CD4-positive, alpha-beta T cell treated with Interferon alpha-2 for 1 hour (primary cell): Measurements from ENCODE around the gene RASGEF1B.
"Not testable (repeated sequence)": the region's sequence is repeated elsewhere in the genome, so short reads cannot be mapped to it uniquely, and the experiment has no call there.

Experiments used
- DNase-seq, 2 donors: peaks; one replicate each; pipeline ENCODE4 v3.0.0-alpha.2; 2020 to 2022

RASGEF1B gene

DNA sequence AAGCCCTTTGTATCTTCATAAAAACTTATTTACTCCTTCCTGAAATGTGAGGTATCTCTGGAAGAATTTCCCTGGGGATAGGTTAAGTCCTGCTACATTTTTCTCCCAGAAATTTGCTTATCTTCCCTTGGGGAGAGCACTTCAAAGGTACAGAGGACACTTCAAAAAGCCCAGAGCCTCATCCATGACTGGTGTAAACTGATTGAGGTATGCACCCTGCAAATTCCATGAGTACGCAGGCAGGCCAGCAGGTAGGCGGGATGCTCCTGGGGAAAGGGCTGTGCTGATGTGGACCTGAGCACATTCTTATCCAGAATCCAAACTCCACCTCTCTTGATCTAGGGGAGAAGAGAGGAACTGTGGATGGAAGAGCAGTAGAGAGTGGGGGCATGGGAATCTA lies 26.3 kb upstream of the RASGEF1B start:
- no peak for DNase-seq

DNA sequence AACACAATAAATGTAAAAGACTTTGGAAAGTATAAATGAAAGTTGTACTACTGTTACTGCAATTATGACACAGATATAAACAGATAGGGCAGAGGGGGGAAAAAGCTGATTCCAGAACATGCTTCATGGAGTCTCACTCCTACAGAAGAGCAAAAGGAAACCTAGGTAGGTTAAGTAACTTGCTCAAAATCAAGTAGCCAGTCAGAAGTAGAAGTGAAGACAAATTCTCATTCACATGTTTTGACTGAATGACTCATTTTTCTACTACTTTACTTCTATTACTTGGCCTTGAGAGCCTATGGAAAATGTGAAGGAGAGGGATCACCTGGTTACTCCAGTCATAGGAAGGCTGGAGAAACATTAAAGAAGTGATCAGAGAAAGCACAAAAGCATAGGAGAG lies 23.6 kb upstream of the RASGEF1B start:
- DNase-seq, result no peak

DNA sequence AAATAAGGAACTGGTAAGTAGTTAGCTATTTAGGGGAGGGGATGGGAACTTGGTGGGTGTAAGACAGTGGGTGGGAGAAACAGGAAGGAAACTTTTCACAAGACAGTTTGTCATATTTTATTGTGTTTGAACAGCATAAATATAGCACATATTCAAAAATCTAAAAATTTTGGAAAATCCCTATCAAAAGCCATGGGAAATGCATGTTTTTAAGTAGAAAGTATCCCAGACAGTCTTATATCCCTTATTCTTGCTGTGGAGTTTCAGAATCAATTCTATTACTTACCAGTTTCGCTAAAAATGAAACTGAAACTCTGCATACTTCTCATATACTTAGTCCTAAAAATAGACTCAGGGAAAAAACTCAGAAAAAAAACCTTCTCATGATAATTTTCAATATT lies 22.3 kb upstream of the RASGEF1B start:
- DNase-seq, result peak in 1 of 2 donors; percentile 75

DNA sequence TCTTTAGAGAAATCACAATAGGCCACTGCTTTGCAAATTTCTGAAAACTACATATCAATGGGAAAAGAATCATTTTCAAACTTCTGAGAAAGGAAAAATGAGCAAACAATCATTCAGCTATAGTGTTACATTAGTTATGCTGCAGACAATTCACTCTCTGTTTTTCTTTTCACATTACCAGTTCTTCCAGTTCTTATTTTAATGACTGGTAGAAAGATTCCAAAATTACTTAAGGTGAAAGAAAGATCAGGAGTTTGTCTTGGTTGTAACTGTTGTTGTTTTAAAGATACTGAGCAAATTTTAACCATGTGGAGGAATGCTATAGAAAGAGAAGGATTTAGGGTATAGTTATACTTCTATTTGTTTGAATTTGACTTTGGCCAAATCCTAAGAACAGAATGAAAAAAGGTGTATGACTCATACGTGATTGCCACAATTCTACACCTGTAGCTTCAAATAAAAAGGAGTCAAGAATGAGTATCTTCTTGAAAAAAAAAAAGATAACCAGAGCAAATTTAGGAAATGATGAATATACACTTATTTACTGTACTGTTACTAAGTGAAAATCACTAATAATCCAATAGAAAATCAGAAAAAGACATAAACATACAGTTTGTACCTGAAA lies 21.0 kb upstream of the RASGEF1B start:
- no peak for DNase-seq

DNA sequence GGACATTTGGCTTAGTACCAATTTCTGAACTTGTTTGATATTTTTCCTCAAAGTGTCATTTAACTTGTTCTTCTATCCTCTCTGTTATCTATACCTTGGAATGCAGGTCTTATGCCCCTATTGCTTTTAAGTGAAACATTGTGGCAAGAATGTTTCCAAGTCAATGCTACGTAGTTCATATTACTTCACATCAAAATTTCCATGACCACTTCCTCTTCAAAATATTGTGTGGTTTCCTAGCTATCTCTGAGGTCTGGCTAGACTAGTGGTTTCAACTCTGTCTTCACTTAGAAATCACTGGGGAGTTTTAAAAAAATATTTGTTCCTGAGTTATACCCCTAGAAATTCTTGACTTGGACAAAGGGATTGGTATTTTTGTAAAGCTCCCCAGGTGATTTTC lies 20.2 kb upstream of the RASGEF1B start:
- DNase-seq, result peak; percentile 31 to 89

DNA sequence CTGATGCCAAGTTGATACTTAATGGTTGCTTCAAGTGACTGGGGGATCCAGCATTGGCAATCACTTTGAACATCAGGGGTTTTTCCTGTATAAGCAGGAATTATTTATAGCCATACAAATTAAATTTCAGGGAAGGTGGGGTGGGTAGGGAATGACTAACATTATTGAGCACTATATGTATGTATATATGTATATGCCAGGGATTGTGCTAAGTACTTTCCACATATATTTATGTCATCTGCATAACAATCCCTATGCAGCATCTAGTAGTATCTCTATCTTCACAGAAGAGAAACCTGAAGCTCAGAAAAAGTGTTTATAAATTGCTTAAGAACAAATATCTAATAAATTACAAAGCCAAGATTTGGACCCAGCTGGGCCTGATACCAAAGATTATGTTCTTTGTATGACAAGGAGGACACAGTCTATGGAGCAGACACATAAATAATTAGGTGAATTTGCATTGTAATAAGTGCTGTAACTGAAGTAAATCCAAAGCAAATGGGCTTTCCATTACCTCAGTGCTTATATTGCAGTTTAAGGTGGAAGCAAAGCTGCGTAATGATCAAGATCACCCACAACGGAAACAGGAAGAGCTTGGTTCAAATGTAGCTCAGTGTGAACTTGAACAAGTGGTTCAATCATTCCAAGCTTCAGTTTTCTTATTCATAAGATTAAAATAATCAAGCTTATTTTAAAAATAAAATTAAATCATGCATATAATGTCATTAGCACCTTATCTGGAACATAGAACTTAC lies 18.9 kb upstream of the RASGEF1B start:
- DNase-seq, result peak; percentile 25 to 61

DNA sequence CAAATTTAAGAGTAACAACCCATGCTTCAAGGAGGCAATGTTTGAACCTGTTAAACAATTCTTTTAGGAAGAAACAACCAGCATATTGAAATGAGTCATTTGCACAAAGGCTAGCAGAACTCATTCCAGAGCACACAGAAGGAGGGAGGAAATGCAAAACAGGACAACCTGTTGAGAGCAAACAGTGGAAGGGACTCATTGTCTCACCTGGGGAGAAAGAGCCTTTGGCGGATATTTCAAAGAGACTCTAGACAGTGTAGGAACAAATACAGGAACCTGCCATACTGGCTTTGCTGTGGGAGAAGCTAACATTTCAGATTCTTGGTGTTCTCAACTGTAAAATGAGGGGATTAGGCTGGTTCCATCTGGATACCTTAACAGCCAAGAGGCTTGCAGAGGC lies 14.8 kb upstream of the RASGEF1B start:
- no peak for DNase-seq

DNA sequence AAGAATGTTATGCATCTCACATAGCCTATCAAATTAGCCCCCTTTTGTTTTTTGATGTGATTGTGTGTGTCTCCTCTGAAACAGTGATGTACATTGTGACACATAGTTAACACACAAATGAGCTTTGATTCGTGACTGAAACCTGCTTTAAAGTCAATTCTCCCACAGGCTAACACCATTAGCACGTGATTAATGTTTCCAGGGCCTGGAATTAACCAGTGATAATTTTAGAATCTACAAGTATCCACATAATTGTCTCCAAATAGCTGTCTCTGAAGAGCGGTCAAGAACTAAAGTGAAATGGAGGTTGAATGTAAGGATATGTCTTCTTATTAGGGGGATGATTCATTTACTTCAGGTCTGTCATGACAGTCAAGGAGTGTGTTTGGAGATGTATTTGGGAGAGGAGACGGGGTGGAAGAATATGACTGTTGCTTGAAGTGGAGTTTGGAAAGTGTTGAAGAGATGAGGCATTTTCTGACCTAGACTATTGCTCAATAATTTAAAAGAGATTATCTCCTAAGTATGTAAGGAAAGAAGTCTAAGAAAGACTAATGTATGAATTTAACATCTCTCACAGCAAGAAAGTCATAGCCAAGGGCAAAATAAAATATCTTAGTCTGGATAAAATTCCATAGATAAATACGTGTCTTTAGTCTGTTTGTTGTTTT lies 13.7 kb upstream of the RASGEF1B start:
- DNase-seq, result no peak

DNA sequence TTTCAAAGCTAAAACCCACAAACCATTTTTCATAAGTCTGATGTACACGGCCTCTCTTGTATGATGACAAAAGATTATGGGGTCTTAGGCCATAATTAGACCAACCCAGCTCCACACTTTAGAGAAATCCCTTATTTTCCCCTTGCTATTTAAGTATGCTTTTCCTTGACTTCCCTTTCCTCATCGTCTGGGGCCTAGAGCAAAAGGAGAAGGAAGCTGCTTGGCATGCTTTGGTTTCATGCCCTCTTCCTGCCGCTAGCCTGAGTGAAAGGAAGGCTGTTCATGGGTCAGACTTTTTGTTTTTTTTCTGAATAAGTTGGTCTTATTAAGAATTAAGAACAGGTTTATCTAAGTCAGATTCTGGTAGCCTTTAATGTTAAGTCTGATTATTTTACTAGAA lies 10.6 kb upstream of the RASGEF1B start:
- DNase-seq, result no peak

DNA sequence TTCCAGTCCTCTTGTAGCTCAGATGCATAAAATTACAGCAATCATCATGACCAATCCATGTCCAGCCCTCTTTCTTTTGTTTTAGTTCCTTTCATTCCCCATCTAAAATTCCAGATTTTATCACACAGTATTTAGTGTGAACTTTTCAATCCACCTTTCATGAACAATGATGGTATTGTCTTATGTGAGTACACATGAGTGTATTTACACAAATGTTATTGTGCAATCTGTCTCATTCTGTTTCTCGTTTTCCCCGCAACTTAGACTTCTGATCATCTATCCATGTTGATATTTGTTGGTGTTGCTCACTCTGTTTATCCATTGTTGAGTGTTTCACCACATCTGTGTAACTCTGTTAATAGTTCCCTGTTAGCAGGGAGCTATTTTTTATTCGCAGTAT lies 9.4 kb upstream of the RASGEF1B start:
- DNase-seq, result no peak

DNA sequence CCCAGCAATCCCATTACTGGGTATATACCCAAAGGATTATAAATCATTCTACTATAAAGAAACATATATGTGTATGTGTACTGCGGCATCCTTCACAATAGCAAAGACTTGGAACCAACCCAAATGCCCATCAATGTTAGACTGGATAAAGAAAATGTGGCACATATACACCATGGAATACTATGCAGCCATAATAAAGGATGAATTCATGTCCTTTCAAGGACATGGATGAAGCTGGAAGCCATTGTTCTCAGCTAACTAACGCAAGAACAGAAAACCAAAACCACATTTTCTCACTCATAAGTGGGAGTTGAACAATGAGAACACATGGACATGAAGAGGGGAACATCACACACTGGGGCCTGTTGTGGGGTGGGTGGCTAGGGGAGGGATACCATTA lies 7.9 kb upstream of the RASGEF1B start:
- DNase-seq, result not testable (repeated sequence)

DNA sequence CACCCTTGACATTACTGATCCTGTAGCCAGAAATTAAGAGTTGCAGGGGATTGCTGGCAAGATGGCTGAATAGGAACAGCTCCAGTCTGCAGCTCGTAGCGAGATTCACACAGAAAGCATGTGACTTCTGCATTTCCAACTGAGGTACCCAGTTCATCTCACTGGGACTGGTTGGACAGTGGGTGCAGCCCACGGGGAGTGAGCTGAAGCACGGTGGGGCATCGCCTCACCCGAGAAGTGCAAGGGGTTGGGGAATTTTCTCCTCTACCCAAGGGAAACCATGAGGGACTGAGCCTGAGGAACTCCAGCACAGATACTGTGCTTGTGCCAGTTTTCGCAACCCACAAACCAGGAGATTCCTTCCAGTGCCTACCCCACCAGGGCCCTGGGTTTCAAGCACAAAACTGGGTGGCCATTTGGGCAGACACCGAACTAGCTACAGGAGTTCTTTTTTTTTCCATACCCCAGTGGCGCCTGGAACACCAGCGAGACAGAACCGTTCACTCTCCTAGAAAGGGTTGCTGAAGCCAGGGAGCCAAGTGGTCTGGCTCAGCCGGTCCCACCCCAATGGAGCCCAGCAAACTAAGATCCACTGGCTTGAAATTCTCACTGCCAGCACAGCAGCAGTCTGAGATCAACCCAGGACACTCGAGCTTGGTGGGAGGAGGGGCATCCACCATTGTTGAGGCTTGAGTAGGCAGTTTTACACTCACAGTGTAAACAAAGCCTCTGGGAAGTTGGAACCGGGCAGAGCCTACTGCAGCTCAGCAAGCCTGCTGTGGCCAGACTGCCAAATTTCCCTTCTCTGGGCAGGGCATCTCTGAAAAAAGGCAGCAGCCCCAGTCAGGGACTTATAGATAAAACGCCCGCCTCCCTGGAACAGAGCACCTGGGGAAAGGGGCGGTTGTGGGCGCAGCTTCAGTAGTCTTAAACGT lies 1.9 kb upstream of the RASGEF1B start:
- DNase-seq, result not testable (repeated sequence)

DNA sequence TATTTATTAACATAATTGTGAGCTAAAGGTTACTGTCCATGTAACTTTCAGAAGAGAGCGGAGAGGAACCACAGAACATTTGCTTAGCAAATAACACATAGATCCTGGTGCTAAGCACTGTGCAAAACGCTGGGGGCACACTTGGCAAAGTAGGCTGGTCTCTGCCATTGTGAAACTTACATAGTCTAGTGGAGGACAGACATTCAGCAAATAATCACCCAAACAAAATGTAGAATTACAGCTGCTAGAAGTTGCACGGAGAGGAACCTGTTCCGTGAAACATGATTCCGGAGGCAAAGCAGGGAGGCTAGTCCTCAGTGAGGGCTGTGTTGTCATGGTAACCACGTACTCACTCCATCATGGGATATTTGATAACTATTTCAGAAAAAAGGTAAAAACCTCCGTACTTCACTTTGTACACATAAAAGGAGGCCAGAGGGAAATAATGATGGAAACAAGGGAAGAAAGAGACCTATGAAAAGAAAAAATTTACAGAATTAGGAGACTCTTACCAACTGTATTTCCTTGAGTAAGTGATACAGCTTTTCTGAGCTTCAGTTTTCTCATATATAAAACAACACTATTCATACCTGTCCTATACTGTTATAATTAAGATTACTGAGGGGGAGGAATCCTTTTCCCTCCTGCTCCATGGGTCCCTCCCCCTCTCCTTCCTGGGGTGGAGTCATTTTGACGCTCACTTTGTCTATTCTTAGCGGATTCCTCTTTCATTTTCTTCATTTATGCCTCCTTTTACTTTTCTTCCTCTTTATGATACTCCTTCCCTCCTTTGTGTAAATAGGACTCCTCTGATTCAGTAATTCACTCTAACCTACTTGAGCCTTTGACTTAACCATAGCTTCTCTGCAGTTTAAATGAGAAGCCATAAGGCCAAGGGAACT lies 825 bp upstream of the RASGEF1B start:
- DNase-seq, result peak in 1 of 2 donors; percentile 78

DNA sequence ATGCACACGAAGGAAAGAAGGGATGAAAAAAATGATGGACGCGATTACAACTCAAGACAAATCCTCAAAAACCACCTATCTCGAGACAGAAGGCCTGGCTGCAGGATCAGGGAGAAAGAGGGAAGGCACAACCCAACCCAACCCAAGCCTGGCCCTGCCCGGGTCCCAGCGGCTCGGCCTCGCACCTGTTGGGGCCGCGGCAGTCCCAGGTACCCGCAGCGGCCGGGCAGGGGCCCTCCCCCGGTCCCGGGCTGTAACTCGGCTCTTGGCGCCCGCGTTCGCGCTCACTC lies 464 bp downstream of the RASGEF1B start:
- DNase-seq, result no peak

DNA sequence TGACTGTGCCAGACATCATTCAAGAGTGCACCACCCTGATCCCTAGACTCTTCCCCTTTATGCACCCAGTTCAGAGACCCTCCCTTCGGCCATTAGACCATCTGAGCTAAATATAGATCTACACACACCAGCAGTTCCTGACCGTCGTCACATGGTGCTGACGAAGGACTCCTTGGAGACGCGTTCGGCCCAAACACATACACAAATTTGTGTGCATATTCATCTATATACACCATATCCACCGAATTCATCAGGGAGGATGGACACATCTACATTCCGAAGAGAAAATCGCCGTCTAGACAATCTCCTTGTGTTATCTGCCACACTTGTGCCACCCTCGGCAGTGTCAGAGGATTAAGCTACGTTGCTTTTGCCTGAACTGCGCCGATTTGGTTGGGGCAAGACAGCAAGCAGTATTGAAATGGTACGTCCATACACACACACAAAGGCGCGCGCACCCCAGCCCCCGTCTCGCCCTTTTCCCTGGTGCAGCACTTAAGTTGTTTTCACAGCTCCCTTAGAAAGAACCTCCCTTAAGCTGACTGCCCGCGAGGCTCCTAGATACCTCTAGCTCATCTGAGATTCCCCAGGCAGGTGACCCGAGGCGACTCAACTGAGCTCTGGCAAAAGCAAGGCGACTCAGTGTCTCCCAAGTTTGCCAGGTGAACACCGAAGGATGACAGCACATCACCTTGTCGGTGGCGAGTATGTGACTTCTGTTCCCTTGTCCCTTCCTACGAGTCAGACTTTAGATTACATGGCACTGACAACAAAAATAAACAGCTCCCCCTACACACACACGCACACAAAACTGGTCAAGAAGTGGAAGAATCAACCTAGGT lies 1.0 kb downstream of the RASGEF1B start:
- peak; percentile 61 to 78 for DNase-seq

DNA sequence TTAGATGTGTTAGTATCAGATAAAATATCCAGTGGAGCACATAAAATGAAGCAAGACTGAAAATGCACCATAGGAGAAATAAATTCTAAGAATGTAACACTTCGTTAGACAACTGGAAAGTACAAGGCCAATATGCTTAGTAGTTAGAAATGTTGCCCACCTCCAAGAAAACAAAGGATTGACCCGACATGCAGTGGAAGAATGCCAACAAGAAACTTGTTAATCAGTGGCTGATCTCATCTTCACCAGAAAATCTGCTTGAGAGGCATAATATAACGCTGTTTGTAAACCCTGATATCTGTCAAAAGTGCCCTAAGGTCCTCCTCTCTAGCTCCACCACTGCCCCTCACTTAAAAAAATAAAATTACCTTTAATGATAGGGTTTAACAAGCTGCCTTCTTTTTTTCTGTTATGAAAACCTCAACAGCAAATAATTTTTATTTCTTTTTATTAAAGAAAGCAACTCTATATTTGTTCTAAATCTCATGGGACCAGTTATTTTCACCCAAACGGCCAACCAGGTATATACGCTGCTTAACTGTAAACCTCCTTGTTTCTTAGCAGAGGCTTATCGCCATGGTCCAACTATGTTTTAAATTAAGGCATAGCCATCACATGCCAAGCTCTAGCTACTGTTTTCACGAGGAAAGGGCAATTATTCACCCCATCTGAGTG lies 1.8 kb downstream of the RASGEF1B start:
- no peak for DNase-seq

DNA sequence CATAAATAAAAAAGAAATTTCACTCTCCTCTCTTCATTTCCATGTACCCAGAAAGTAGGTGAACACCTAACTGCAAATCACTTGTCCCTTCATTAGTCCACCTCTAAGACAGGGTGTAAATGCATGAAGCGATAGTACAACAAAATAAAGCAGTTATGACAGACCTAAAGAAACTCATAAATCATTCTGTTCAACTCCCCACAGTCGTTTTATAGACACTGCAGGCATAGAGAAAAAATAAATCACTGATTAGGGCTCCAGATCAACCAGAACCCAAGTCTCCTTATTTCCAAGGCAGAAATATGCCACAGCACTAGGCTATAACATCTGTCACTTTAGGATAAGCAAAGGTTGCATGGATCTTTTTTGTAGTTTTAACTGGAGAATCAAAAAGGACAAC lies 3.0 kb downstream of the RASGEF1B start:
- no peak for DNase-seq

DNA sequence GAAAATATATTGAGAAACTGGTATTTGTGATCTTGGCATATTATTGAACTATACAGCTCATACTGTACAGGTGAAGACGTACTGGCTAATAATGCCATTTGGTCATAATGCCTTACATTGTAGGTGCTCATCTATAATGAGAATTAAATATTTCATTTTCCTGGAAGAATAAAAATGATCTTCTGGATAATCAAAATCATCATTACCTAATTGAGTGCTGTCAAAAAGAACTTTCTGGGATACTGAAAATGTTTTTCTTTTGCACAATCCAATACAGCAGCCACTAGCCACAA lies 4.1 kb downstream of the RASGEF1B start:
- no peak for DNase-seq

DNA sequence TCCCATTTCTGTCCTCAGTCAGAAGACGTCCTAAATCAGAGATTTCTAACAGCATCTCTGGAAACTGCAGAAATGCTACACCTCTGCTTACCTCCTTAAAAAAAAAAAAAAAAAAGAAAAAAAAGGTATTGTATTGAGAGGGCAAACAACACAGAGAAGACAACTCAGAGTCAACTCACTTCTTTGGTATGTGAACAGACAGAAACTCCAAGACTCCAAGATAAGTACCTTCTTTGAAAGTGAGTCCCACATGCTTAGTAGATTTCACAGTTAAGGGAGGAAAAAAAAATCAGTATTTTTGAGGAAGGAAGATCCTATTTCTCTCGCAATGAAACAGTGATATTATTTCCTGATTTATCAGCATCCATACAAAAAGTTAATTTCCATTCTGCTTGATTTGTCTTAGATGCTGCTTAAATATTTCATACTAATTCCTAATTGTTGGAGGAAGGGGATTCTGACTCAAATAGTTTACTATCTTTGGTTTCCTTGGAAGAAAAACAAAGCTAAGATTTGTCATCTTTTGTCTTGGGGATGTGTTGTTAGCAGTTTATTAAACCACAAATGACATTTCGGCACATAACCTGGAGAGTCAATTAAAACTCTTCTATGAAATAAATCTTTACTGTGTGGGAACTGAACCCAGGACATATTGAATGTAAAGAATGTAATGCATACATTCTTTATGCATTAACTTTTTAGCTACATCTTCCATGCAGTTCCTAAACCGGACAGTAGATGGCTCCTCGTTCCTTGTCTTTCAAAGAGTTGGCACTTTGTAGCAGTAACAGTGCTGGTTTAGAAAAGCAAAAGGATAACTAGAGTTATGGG lies 4.7 kb downstream of the RASGEF1B start:
- DNase-seq, result peak; percentile 68 to 84
